ELF-1 (cell line): ENCODE results near the gene SOX5.

Experiments
- DNase-seq: peaks from one replicate; pipeline ENCODE4 v3.0.0-alpha.2; 2016; ENCODE audit warnings: low read depth, low spot score

Gene SOX5

DNA sequence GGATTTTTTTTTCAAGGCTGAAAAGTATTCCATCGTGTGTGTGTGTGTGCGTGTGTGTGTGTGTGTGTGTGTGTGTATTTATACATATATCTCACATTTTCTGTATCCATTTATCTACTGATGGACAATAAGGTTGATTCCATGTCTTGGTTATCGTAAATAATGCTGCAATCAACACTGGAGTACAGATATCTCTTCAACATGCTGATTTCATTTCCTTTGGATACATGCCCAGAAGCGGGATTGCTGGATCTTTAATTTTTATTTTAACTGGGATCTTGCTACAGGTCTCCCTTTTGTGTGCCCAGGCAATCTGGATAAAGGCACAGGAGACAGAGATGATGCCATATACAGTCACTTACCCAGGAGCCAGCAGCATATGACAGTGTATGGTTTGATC, 338.1 kb downstream of the SOX5 start:
- no peak for DNase-seq

DNA sequence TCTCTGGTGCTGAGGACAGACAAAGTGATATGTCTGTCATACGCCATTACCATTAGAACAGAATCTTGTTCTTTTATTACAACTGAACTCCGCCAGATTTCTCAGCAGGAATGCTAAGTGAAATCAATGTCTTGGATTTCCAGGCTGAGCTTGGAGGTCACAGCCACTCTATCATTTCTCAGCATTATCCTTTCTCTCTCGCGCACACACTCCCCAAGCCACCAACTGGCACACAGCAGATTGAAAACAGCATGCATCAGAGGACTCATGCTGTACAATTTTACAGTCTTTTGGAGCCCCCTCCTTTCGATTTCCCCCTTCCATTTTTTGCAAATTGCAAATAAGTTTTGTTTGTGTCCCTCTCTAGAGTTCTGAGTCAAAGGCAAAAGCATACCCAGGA, 348.6 kb downstream of the SOX5 start:
- DNase-seq: no peak

DNA sequence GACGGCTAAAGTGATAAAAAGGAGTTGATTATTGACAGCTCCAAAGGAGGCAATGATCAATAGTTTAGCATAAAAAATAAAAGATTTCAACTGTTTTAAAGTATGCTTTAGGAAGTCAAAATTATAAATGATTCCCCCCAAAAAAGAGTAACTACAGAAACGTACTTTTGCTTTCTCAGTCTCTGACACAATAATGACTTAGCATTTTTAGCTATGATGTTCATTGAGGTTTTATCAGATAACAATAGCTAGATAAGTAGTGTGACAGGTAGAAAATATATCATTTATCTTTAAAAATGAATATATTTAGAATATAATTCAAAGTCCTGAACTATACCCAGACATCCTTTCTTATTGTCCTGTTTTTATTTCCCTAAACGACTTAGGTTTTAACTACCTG, 352.9 kb downstream of the SOX5 start:
- no peak for DNase-seq

GRCh38 chr12:23587833-23588559, 361.5 kb downstream of the SOX5 start:
- no peak for DNase-seq

DNA sequence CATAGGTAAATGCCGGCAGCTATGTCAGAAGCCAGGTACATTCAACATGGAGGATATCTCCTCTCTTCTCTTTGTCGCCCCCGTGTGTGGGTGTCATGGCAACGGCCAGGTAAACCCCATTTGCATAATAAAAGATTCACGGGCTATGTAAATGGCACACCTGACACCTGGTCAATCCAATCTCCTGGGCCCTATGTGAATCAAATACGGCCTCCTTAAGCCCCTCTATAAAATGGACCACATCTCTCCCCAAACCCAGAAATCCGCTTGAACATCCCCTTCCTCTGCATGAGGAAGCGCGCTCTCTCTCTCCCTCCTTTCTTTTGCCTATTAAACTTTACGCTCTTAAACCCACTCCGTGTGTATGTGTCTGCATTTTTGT, 363.7 kb downstream of the SOX5 start:
- peak; percentile 65 for DNase-seq

- DNase-seq: peak; percentile 1
Measured at GRCh38 chr12:23585156-23585781, 364.2 kb downstream of the SOX5 start.

DNA sequence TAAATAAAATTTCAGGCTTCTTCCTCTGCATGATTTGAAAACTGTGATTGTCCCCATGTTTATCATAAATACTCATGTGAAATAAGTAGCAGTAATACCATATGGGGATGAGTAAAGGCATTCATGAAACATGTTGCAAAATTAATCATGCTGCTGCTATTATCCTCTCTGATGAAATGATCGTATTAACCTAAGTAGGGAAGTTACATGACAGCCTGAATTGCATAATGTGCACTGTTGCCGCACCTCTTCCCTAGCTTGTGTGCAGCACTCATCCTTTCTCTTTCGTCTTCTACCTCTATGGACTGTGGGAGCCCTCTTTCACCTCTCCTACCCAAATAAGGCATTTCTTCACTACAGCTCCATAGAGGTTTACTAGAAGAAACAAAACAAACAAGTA, 367.6 kb downstream of the SOX5 start:
- no peak for DNase-seq

GRCh38 chr12:23579257-23579656, 370.2 kb downstream of the SOX5 start:
- DNase-seq: no peak

GRCh38 chr12:23576372-23576771, 373.1 kb downstream of the SOX5 start:
- no peak for DNase-seq

GRCh38 chr12:23569356-23569755, 380.1 kb downstream of the SOX5 start:
- no peak for DNase-seq

DNA sequence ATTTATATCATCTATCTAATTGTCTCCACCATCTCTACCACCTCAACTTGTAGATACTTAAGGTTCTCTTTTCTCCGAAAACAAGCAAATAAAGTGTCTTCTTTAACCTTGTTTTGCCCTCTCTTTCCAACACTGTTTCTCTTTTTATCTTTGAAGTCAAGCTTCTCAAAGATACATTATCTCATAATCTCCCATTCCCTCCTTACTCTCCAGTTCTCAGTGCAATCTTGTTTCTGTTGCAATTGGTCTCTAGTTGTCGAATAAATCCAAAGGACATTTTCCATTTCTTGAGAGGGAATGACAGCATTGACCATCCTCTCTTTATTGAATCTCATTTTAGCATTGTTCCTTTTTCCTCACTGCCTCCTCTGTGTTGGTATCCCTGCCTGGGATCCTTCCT, 383.3 kb downstream of the SOX5 start:
- DNase-seq: no peak

GRCh38 chr12:23564451-23565152, 384.9 kb downstream of the SOX5 start:
- DNase-seq: no peak

DNA sequence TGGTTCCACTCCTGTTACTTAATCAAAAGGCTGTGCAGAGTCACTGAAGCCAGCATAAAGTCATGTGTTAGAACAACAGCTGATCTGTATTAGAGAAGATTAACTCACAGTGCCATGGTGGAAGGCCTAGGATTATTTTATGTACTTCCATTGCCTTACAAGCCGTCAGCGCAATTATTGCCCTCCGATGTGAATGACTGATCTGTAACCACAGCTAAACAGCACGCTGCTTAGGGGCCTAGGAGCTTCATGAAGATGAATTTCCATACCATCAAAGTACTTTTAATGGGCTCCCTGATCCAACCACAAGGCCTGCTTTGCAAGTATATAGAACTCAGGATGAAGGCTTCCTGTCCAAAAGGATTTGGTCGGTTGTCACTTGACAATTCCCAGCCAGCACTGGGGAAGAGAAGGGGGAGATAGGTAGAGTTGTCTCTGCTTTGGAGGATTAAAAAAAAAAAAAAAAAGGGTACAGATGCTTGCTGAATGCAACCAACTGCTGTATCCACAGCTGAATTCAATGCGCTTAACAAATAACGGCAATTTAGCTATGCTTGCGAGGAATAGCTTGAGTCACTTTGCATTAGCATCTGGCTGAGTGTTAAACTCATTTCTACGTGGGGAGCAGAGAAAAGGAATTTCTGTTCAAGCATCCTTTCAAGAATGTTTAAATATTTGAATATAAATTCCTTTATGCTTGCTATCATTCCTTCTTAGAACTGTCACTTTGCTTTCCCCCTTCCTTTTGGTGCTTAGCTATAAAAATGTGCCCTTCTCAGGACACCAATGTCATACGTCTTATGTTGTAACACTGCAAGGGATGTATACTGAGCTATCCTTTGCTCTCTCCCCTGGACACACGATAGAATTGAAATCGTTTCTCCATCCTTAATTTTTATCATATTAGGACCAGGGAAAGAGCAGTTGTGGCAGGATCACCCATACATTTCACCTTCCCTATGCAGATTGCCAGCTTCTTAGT, 387.8 kb downstream of the SOX5 start:
- DNase-seq: no peak

GRCh38 chr12:23560611-23561010, 388.9 kb downstream of the SOX5 start:
- no peak for DNase-seq

- DNase-seq: no peak
Measured at GRCh38 chr12:23559268-23559753, 390.2 kb downstream of the SOX5 start.

GRCh38 chr12:23556661-23557060, 392.8 kb downstream of the SOX5 start:
- no peak for DNase-seq

DNA sequence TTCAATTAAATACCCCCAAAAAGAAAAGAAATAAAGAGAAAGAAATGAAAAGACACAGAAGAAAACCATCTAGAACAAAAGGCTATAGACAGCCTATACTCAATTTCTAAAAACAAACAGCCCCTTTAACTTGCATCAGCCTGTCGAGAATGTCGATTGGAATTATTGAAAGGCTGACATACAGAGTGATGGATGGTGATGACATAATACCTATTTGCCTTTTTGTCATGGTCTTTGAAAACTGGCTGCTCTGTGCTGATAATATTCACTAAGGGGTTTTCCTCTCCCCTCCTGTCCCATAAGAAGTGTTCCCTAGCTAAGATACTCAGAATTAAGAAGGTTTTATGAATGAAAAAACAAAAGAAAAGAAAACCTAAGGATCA, 393.7 kb downstream of the SOX5 start:
- no peak for DNase-seq

DNA sequence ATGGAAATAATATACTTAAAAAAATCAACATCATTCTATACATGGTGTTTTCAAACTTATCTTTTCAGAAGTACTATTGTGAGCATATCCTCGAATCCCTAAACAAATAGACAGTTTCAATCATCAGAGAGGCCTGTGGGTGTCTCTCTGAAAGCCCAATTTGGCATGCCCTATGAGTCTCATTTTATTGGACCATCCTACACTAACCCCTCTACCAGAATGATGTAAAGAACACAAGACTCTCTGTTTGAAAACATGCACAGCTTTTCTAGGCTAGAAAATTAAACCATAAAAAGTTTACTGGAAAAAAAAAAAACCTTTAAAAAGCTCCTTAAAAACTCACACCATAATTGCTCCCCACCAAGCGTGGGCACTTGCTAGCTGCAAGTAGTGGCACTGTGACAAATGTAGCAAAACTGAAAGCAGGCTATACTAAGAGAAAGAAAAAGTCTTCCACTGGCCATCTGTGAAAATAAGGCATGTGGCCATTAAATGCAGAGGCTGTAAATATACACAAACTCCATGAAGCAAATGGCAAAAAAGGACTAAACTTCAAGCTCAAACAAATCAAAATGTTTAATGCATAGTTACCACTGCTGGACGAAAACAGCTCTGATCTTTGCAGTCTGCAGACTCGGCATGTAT, 394.2 kb downstream of the SOX5 start:
- no peak for DNase-seq

- DNase-seq: no peak
Measured at GRCh38 chr12:23552417-23552816, 397.1 kb downstream of the SOX5 start.

GRCh38 chr12:23550753-23551152, 398.7 kb downstream of the SOX5 start:
- no peak for DNase-seq

DNA sequence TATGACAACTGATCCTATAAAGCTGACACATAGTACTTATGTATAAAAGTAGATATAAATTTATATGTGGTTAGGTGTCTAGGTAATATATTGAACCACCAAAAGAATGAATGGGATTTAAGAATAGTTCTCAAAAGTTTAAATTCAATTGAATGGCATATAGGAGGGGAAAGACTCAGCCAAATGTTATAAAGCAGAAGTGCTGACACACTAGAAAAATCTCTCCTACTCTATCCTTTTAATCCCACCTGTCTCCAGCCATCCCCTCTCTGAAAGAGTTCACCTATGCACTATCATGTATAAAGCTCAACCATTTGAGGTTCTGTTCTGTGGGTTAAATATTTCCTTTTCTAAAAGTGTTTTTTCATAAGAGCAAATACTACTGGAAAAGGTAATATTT, 400.7 kb downstream of the SOX5 start:
- DNase-seq: no peak
